Measurements from ENCODE around the gene MSL2.

- TF ChIP-seq, protein P1, sequence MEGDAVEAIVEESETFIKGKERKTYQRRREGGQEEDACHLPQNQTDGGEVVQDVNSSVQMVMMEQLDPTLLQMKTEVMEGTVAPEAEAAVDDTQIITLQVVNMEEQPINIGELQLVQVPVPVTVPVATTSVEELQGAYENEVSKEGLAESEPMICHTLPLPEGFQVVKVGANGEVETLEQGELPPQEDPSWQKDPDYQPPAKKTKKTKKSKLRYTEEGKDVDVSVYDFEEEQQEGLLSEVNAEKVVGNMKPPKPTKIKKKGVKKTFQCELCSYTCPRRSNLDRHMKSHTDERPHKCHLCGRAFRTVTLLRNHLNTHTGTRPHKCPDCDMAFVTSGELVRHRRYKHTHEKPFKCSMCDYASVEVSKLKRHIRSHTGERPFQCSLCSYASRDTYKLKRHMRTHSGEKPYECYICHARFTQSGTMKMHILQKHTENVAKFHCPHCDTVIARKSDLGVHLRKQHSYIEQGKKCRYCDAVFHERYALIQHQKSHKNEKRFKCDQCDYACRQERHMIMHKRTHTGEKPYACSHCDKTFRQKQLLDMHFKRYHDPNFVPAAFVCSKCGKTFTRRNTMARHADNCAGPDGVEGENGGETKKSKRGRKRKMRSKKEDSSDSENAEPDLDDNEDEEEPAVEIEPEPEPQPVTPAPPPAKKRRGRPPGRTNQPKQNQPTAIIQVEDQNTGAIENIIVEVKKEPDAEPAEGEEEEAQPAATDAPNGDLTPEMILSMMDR (conservative IDR thresholded peaks at IDR 0.05 in 1 of 2, IDR thresholded peaks at IDR 0.05 in 1 of 2; ENCODE audit: extremely low read depth in 1 of 2, insufficient read depth in 1 of 2, low read depth in 1 of 2, low read length in 2 of 2): no peak
- no peak for TF ChIP-seq EZH2 (IDR thresholded peaks at IDR 0.05; ENCODE audit: borderline replicate concordance, low read length)
Observed at GRCh38 chr3:136207489-136208115, 11.5 kb upstream of the MSL2 start.
